Fibroblast of lung (primary cell): ENCODE results near the gene TOP1. TPM values are rescaled to one million over a fixed set of nuclear protein-coding genes. Genes with fewer than 3 reads are reported as not detected.

Source experiments
- DNase-seq, 2 donors: peaks; one replicate each; pipeline versions ENCODE4 v3.0.0 to v3.0.0-alpha.2; 2010; ENCODE audit warnings: low read depth in 2 of 2
- H2AFZ ChIP-seq: 2 replicates; pipeline ENCODE4 v1.5.1; 2012; ENCODE audit warnings: low read length, control low read depth, inconsistent platforms
- H3K27ac ChIP-seq: 2 replicates; pipeline ENCODE4 v1.5.1; 2011; ENCODE audit warnings: low read length, control low read depth; ENCODE audit not compliant: insufficient read depth
- H3K27me3 ChIP-seq: 2 replicates; pipeline ENCODE4 v1.5.1; 2011; ENCODE audit warnings: mild to moderate bottlenecking, low read length; ENCODE audit not compliant: control insufficient read depth, insufficient read depth
- H3K36me3 ChIP-seq: 2 replicates; pipeline ENCODE4 v1.5.1; 2011; ENCODE audit warnings: low read length; ENCODE audit not compliant: control insufficient read depth, insufficient read depth
- H3K4me1 ChIP-seq: 2 replicates; pipeline ENCODE4 v1.5.1; 2011; ENCODE audit warnings: low read length; ENCODE audit not compliant: control insufficient read depth, insufficient read depth; ENCODE audit errors: extremely low read depth
- H3K4me2 ChIP-seq: 2 replicates; pipeline ENCODE4 v1.5.1; 2011; ENCODE audit warnings: low read length, control low read depth; ENCODE audit not compliant: insufficient read depth; ENCODE audit errors: extremely low read depth
- H3K4me3 ChIP-seq, 4 experiments: fragments of 200-600 bp in 1 of 4; sonication (generic) in 1 of 4; replicated peaks in 1 of 4; 2 replicates each; pipeline ENCODE4 v1.5.1; 2011 to 2016; ENCODE audit warnings: low read length in 4 of 4, low read depth in 3 of 4, mild to moderate bottlenecking in 3 of 4, control low read depth in 2 of 4, inconsistent platforms in 1 of 4, mixed read lengths in 1 of 4; ENCODE audit not compliant: insufficient read depth in 1 of 4; ENCODE audit errors: control extremely low read depth in 1 of 4
- H3K79me2 ChIP-seq: 2 replicates; pipeline ENCODE4 v1.5.1; 2012; ENCODE audit warnings: mild to moderate bottlenecking, low read length, inconsistent platforms; ENCODE audit not compliant: control insufficient read depth, insufficient read depth
- H3K9ac ChIP-seq: 2 replicates; pipeline ENCODE4 v1.5.1; 2011; ENCODE audit warnings: mild to moderate bottlenecking, low read length, control low read depth; ENCODE audit not compliant: insufficient read depth
- H3K9me3 ChIP-seq: 2 replicates; pipeline ENCODE4 v1.5.1; 2012; ENCODE audit warnings: low read depth, low read length; ENCODE audit not compliant: control insufficient read depth, insufficient read depth
- H4K20me1 ChIP-seq: 2 replicates; pipeline ENCODE4 v1.5.1; 2011; ENCODE audit warnings: low read length; ENCODE audit not compliant: control insufficient read depth, insufficient read depth; ENCODE audit errors: extremely low read depth
- CTCF ChIP-seq, 2 donors: IDR thresholded peaks in 1 of 2; conservative IDR thresholded peaks in 1 of 2; 1 replicate in 1 of 2; 2 replicates in 1 of 2; pipeline ENCODE4 v1.5.1; 2011 to 2012; ENCODE audit warnings: low read length in 2 of 2, control low read depth in 1 of 2, inconsistent platforms in 1 of 2, low read depth in 1 of 2, mild to moderate bottlenecking in 1 of 2
- EZH2 ChIP-seq: IDR thresholded peaks from 2 replicates; pipeline ENCODE4 v1.5.1; 2012; ENCODE audit warnings: low read length, control low read depth, mild to moderate bottlenecking; ENCODE audit errors: missing control alignments
- polyA plus RNA-seq, 2 donors: library from polyadenylated mRNA; depleted of rRNA in 1 of 2; stranded (reverse) in 1 of 2; unstranded in 1 of 2; fragments of >200 nt; gene quantifications; 2 replicates each; pipeline ENCODE4 v1.2.1, GENCODE V29; 2011 to 2012; ENCODE audit warnings: missing spikeins in 1 of 2
- total RNA-seq: library from RNA; depleted of rRNA; stranded (reverse); fragments of >200 nt; gene quantifications from 2 replicates; pipeline ENCODE4 v1.2.1, GENCODE V29; 2014

TOP1 gene
- total and polyA plus RNA-seq, 2 donors (not counting 1 experiment from before 2014, with no cell fraction given): 18.4 to 35.3 TPM

- DNase-seq: no peak
- H3K27ac ChIP-seq: no peak overlapping the region
- H3K4me3 ChIP-seq: no peak overlapping the region
- H3K79me2 ChIP-seq: no peaks in the 10 kb centered on the region
- no peak overlapping the region for H2AFZ ChIP-seq
- TF ChIP-seq EZH2 (no peak), CTCF (conservative IDR thresholded peaks at IDR 0.05 in 1 of 2, IDR thresholded peaks at IDR 0.05 in 1 of 2; ENCODE audit: low read depth in 1 of 2, low read length in 2 of 2) (no peak)
- H3K27me3 ChIP-seq: no peaks in the 10 kb centered on the region
- no peaks in the 10 kb centered on the region for H4K20me1 ChIP-seq
- no peaks in the 10 kb centered on the region for H3K9me3 ChIP-seq
- no peaks in the 10 kb centered on the region for H3K36me3 ChIP-seq
- peaks cover 2% of the 10 kb centered on the region for H3K4me1 ChIP-seq
- H3K9ac ChIP-seq: no peak overlapping the region
- no peak overlapping the region for H3K4me2 ChIP-seq
Observed at GRCh38 chr20:40980828-40981310, 47.8 kb upstream of the TOP1 start.

- Histone ChIP-seq H3K4me1 (peaks cover 2% of the 10 kb centered on the region), H3K9me3 (no peaks in the 10 kb centered on the region), H3K36me3 (no peaks in the 10 kb centered on the region), H3K4me3 (no peak overlapping the region), H4K20me1 (no peaks in the 10 kb centered on the region), H3K27me3 (no peaks in the 10 kb centered on the region), H2AFZ (no peak overlapping the region), H3K9ac (no peak overlapping the region), H3K79me2 (no peaks in the 10 kb centered on the region), H3K4me2 (no peak overlapping the region), H3K27ac (no peak overlapping the region)
- TF ChIP-seq CTCF (conservative IDR thresholded peaks at IDR 0.05 in 1 of 2, IDR thresholded peaks at IDR 0.05 in 1 of 2; ENCODE audit: low read depth in 1 of 2, low read length in 2 of 2) (no peak), EZH2 (no peak)
- no peak for DNase-seq
Observed at GRCh38 chr20:40982415-40983145, 46.0 kb upstream of the TOP1 start.

- DNase-seq: no peak
- Histone ChIP-seq H3K36me3 (no peaks in the 10 kb centered on the region), H2AFZ (no peak overlapping the region), H3K4me2 (no peak overlapping the region), H4K20me1 (no peaks in the 10 kb centered on the region), H3K4me1 (peaks cover 2% of the 10 kb centered on the region), H3K27ac (no peak overlapping the region), H3K79me2 (no peaks in the 10 kb centered on the region), H3K9me3 (no peaks in the 10 kb centered on the region), H3K4me3 (no peak overlapping the region), H3K27me3 (no peaks in the 10 kb centered on the region), H3K9ac (no peak overlapping the region)
- TF ChIP-seq CTCF (conservative IDR thresholded peaks at IDR 0.05 in 1 of 2, IDR thresholded peaks at IDR 0.05 in 1 of 2; ENCODE audit: low read depth in 1 of 2, low read length in 2 of 2) (no peak), EZH2 (no peak)
Observed at GRCh38 chr20:40983898-40984297, 44.7 kb upstream of the TOP1 start.
